SH-SY5Y (cell line): Measurements from ENCODE around the gene ZNF124.

Source experiments
- GATA2 ChIP-seq: IDR thresholded peaks from 2 replicates; pipeline ENCODE4 v1.6.1; 2011; ENCODE audit warnings: mild to moderate bottlenecking, low read depth, low read length
- GATA3 ChIP-seq: IDR thresholded peaks from 2 replicates; pipeline ENCODE4 v1.6.1; 2011; ENCODE audit warnings: low read depth, mild to moderate bottlenecking, low read length, moderate library complexity

GRCh38 chr1:247216261-247216660, 44.4 kb upstream of the ZNF124 start:
- TF ChIP-seq GATA3 (no peak), GATA2 (no peak)
